ENCODE measurements around the gene ORMDL3.

ORMDL3 gene

DNA sequence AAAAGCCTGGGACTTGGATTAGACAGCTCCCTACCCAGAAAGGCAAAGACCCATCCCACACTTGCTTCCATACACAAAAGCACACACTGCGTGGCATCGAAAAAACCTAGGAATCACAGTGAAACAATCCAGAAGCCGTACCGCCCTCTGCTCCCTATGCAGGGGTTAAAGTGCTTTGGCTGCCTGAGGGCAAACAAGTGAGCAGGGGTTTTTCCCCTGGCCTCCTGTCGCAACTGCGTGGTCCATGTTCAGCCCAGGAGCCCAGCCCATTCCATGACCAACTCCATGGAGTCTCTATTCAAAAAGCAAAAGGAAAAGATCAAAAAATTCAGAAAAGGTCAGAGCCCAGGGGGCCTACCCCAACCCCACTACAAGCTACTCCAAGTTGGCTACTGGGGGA, 5.4 kb downstream of the ORMDL3 start (continued):
- TF ChIP-seq ZNF112 (tag by site-specific recombination; IDR thresholded peaks at IDR 0.05) (no peak), ZNF37A (tag by site-specific recombination; IDR thresholded peaks at IDR 0.05) (no peak), ZNF624 (tag by site-specific recombination; IDR thresholded peaks at IDR 0.05) (no peak), SP3 (tag by site-specific recombination; IDR thresholded peaks at IDR 0.05) (no peak)

DNA sequence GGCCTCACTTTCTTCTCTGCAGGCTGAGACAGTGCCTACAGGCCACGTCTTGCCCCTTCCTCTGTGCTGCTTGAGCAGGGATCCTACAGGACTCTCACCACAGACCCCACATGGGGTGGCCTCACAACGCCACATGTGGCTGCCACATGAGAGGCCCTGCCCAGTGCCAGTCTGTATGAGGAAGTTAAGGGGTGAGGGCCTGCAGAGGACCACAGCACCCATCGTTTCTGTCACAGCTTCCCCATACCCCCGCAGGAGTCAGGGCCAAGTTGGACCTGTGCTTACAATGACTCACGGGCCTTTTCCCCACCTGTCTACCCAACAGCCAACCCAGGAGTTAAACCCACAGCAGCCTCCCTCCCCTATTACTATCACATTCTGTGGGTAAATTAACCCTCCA, 6.1 kb downstream of the ORMDL3 start:
- Histone ChIP-seq H3K4me1 (ENCODE audit: control insufficient read depth, insufficient read depth, low read length) (peaks cover 9% of the 10 kb centered on the region; the same call in 1 of the 2 replicates), H3K9me3 (ENCODE audit: control insufficient read depth, insufficient read depth, low read depth, low read length) (no peaks in the 10 kb centered on the region), H3K4me3 (ENCODE audit: low read depth, low read length) (no peak overlapping the region), H3K27ac (ENCODE audit: extremely low read depth, low read depth, low read length) (no peak overlapping the region), H3K36me3 (ENCODE audit: control insufficient read depth in 2 of 2, insufficient read depth in 1 of 2, low read length in 2 of 2) (peaks cover 14 to 59% of the 10 kb centered on the region in 2 experiments; a peak in 2 of 3 replicates)
- POLR2A ChIA-PET = no interaction called here
- TF ChIP-seq ZNF274 (IDR thresholded peaks at IDR 0.05; ENCODE audit: low read length) = no peak
- no peak for TF ChIP-seq ZNF274 (tag by site-specific recombination; IDR thresholded peaks at IDR 0.05; ENCODE audit: borderline replicate concordance)
- CTCF ChIA-PET = interaction anchor here (0.8 kb wide), 1 partner anchor 59 kb away, joined by 3 read pairs; no protein-coding TSS in a partner anchor

DNA sequence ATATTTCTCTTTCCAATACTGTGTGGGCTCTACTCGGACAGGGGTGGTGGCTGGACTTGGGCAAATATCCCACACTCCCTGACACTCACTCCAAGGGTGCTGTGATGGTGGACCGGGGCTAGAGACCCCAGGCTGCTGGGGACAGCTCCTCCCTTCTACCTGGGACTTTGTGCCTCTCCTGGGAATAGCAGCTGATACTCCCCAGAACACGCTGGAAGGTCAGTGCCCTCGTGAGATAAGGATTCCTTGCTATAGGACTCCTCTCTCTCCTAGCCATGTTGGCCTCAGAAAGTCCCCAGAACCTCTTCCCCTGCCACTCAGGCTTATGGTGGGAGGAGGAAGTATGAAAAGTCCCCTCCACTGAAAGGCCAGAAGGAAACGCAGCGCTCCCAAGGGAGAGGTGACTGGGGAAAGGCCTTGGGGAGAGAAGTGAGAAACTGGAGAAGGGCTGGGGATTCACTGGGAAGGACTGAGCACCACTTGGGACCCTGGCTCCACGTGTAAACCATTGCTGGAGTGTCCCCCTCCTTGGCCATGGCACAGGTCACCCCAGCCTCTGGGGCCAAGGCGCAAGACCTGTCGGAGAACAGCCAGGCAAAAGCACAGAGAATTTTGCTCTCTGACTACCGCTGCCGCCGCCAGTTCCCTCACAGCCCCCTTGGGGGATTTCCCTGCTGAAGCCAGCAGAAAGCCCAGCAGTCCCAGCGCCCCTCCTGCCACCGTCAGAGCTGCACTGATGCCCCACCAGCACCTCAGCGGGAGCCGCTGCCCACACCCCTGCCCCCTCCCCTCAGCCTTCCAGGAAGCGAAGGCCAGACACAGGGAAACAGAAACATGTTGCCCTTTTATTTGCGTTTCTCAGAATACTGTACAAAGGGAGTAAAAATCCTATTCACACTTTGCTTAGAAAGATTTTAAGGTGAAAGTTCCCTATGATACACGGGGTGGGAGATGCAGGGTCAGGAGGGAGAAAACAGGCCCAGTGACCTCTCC, 6.9 kb downstream of the ORMDL3 start:
- peaks cover 5% of the 10 kb centered on the region; the same call in 1 of the 2 replicates for H3K4me1 ChIP-seq (ENCODE audit: control insufficient read depth, insufficient read depth, low read length)
- no peak overlapping the region for H3K27ac ChIP-seq (ENCODE audit: extremely low read depth, low read depth, low read length)
- TF ChIP-seq PRDM1 (tag by site-specific recombination; IDR thresholded peaks at IDR 0.05) (no peak), ZNF174 (tag by site-specific recombination; IDR thresholded peaks at IDR 0.05) (no peak), ZNF132 (tag by site-specific recombination; IDR thresholded peaks at IDR 0.05; ENCODE audit: borderline replicate concordance) (no peak), KLF7 (tag by site-specific recombination; IDR thresholded peaks at IDR 0.05; ENCODE audit: borderline replicate concordance) (no peak), ZIC2 (tag by site-specific recombination; IDR thresholded peaks at IDR 0.05) (peak; percentile 62)
- TF ChIP-seq, protein P1, sequence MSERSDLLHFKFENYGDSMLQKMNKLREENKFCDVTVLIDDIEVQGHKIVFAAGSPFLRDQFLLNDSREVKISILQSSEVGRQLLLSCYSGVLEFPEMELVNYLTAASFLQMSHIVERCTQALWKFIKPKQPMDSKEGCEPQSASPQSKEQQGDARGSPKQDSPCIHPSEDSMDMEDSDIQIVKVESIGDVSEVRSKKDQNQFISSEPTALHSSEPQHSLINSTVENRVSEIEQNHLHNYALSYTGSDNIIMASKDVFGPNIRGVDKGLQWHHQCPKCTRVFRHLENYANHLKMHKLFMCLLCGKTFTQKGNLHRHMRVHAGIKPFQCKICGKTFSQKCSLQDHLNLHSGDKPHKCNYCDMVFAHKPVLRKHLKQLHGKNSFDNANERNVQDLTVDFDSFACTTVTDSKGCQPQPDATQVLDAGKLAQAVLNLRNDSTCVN (tag by site-specific recombination; optimal IDR thresholded peaks at IDR 0.05) = no peak
- TF ChIP-seq, protein P2, sequence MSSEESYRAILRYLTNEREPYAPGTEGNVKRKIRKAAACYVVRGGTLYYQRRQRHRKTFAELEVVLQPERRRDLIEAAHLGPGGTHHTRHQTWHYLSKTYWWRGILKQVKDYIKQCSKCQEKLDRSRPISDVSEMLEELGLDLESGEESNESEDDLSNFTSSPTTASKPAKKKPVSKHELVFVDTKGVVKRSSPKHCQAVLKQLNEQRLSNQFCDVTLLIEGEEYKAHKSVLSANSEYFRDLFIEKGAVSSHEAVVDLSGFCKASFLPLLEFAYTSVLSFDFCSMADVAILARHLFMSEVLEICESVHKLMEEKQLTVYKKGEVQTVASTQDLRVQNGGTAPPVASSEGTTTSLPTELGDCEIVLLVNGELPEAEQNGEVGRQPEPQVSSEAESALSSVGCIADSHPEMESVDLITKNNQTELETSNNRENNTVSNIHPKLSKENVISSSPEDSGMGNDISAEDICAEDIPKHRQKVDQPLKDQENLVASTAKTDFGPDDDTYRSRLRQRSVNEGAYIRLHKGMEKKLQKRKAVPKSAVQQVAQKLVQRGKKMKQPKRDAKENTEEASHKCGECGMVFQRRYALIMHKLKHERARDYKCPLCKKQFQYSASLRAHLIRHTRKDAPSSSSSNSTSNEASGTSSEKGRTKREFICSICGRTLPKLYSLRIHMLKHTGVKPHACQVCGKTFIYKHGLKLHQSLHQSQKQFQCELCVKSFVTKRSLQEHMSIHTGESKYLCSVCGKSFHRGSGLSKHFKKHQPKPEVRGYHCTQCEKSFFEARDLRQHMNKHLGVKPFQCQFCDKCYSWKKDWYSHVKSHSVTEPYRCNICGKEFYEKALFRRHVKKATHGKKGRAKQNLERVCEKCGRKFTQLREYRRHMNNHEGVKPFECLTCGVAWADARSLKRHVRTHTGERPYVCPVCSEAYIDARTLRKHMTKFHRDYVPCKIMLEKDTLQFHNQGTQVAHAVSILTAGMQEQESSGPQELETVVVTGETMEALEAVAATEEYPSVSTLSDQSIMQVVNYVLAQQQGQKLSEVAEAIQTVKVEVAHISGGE (tag by site-specific recombination; conservative IDR thresholded peaks at IDR 0.05; ENCODE audit: low read depth) = no peak
- no peak overlapping the region for H3K4me3 ChIP-seq (ENCODE audit: low read depth, low read length)
- POLR2A ChIA-PET = interaction anchor here (0.7 kb wide), 1 partner anchor 218 kb away, joined by 6 read pairs; no protein-coding TSS in a partner anchor
- H3K36me3 ChIP-seq (ENCODE audit: control insufficient read depth in 2 of 2, insufficient read depth in 1 of 2, low read length in 2 of 2) = peaks cover 14 to 59% of the 10 kb centered on the region in 2 experiments; a peak in 2 of 3 replicates
- CTCF ChIA-PET = interaction anchor here (0.5 kb wide), 1 partner anchor 37 kb away, joined by 3 read pairs; no protein-coding TSS in a partner anchor
- no peaks in the 10 kb centered on the region for H3K9me3 ChIP-seq (ENCODE audit: control insufficient read depth, insufficient read depth, low read depth, low read length)
